Measurements from ENCODE around the gene SBNO2.
"Not testable (repeated sequence)": the region's sequence is repeated elsewhere in the genome, so short reads cannot be mapped to it uniquely, and the experiment has no call there.

SBNO2 gene

DNA sequence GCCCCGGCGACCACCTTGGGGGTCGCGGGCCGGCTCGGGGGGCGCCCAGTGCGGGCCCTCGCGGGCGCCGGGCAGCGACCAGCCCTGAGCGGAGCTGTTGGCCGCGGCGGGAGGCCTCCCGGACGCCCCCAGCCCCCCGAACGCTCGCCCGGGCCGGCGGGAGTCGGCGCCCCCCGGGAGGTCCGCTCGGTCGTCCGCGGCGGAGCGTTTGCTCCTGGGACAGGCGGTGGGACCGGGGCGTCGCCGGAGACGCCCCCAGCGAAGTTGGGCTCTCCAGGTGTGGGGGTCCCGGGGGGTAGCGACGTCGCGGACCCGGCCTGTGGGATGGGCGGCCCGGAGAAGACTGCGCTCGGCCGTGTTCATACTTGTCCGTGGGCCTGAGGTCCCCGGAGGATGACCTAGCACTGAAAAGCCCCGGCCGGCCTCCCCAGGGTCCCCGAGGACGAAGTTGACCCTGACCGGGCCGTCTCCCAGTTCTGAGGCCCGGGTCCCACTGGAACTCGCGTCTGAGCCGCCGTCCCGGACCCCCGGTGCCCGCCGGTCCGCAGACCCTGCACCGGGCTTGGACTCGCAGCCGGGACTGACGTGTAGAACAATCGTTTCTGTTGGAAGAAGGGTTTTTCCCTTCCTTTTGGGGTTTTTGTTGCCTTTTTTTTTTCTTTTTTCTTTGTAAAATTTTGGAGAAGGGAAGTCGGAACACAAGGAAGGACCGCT, 32.2 kb upstream of the SBNO2 start:
- DNase-seq, result no peak

DNA sequence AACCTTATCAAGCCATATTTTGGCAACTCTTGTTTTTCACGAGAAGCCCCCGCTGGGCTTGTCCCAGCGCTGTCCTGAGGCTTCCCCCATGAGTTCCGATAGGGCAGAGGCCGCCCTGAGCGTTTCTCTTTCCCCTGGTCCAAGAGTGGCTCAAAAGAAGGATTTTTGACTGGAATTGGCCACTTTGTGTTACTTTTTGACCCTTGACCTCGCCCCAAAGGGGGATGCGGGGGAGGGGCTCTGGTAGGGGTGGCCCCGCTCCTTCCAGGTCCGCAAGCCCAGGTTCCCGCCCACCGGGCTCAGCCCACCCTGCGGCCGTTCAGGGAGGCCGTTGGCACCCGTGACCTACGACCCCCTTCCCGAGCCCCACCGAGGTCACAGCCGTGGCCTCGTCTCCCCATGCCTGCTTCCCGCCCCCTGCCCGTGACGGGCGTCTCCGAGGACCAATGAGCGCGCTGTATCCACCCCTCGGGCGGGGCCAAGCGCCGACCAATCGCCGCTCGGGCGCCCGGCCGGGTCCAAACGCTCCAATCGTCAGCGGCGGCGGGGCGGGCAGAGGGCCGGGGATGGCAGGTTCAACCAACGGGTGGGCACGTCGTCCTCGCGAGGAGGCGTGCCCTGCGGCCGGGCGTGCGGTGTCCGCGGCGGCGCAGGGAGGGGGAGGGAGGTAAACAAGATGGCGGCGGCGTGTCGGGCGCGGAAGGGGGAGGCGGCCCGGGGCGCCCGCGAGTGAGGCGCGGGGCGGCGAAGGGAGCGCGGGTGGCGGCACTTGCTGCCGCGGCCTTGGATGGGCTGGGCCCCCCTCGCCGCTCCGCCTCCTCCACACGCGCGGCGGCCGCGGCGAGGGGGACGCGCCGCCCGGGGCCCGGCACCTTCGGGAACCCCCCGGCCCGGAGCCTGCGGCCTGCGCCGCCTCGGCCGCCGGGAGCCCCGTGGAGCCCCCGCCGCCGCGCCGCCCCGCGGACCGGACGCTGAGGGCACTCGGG, 31.3 kb upstream of the SBNO2 start, which contains the start of gene STK11:
TSS of gene STK11 (plus strand) at position 665 of the 986 bp plus-strand sequence. CDS start 1,136 bp downstream, outside the sequence.
- DNase-seq, result peak; percentile 99

DNA sequence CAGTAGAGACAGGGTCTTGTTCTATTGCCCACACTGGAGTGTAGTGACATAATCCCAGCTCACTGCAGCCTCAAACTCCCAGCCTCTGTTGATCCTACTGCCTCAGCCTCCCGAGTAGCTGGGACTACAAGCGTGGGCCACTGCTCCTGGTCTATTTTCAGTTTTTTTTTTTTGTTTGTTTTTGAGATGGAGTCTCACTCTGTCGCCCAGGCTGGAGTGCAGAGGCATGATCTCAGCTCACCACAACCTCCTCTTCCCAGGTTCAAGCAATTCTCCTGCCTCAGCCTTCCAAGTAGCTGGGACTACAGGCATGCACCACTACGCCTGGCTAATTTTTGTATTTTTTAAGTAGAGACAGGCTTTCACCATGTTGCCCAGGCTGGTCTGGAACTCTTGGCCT, 26.5 kb upstream of the SBNO2 start:
- DNase-seq, result not testable (repeated sequence)

DNA sequence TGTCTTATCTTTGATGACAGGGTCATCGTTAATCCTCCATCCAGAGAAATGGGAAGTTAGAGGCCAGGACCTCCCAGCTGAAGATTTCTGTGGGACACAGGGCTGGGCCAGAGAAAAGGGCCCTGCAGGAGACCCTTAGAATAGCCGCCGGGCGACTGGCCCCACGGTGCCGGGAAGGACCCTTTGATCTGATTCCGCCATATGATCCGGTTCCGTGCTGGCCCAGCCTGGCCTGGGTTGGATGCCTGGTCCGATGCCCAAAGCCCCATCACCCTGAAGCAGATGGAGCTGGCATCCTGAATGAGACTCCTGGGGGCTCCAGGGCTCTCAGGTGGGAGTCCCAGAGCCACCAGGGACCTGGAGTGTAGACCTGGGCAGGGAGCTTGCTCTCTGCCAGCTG, 25.5 kb upstream of the SBNO2 start:
- no peak for DNase-seq

DNA sequence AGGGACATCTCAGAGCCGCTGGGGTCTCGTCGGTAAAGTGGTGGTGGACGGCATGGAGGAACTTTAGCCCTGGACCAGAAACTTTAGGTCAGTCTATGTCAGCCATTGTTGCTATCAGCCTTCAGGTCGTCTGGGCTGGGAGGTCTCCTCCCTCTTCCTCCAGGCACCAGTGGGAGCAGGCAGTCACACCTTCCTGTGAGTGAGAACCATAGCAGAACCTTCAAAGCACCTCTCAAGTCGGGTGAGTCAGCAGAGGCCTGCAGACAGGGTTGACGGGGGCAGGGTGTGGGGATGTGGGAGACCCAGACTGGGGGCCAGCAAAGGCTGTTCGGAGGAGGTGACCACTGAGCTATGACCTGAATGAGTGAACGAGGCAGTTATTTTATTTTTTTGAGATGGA, 15.4 kb upstream of the SBNO2 start:
- DNase-seq, result peak; percentile 61 to 71

DNA sequence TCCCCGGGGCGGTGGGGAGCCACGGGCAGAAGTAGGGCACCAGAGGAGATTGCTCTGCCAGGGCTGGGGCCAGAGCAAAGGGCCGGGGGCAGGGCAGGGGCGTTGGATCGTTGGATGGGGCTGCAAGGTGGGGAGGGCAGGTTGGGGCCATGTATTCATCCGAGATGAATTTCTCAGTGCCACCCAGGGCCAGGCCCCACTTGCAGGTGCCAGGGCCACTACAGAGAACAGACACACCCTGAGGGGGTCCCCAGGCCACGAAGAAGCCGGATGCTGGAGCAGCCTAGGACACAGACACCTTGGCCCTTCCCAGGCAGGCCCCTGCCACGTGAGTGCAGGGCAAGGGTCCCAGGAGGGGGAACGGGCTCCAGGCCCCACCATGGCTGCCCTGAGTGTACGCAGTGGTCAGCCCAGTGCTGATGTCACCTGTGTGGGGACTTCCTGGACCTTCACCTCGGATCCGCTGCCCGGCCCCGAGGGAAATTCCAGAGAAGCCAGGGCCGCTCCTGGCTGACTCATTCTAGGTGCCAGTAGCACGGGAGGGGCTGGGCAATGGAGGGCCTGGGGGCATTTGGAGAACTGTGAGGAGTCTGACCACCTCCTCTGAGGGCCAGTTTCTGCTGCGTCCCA, 9.6 kb upstream of the SBNO2 start:
- no peak for DNase-seq

DNA sequence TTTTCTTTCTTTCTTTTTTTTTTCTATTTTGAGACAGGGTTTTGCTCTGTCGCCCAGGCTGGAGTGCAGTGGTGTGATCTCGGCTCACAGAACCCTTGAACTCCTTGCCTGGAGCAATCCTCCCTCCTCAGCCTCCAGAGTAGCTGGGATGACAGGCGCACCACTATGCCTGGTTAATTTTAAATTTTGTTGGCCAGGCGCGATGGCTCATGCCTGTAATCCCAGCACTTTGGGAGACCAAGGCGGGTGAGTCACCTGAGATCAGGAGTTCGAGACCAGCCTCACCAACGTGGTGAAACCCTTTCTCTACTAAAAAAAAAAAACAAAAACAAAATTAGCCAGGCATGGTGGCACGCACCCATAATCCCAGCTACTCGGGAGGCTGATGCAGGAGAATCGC, 8.7 kb upstream of the SBNO2 start:
- no peak for DNase-seq

DNA sequence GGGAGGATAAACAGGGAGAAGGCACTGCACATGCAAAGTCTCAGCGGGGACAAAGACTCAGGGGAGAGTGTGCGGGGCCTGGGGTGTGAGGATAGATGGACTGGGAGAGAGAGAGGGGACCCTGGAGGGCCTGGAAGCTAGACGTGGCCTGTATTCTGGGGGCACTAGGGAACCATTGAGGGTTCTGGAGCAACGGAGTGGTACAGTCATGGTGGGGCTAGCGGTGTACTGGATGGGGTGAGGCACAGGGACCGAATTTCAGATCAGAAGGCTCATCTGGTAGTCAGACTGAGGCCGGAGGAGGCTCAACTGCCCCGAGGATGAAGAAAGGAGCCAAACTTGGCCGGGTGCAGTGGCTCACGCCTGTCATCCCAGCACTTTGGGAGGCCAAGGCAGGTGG, 8.0 kb upstream of the SBNO2 start:
- no peak for DNase-seq

DNA sequence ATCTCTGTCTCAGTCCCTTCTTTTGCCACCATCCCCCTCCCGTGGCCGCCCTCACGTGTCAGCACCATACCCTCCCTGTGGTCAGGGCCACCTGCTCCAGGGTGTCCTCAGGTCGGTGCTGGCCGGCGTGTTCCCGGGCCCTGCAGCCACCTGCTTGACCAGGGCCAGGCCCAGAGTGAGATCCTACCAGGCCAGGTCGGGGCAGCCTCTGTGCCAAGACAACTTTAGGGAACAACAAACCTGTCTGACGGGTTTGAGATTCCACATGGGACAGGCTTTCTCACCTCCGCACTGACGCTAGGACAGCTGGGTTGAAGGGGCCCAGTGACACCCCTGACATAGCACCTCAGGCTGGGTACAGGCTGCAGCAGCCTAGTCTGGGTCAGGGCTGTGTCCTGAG, 7.5 kb upstream of the SBNO2 start:
- DNase-seq, result no peak

DNA sequence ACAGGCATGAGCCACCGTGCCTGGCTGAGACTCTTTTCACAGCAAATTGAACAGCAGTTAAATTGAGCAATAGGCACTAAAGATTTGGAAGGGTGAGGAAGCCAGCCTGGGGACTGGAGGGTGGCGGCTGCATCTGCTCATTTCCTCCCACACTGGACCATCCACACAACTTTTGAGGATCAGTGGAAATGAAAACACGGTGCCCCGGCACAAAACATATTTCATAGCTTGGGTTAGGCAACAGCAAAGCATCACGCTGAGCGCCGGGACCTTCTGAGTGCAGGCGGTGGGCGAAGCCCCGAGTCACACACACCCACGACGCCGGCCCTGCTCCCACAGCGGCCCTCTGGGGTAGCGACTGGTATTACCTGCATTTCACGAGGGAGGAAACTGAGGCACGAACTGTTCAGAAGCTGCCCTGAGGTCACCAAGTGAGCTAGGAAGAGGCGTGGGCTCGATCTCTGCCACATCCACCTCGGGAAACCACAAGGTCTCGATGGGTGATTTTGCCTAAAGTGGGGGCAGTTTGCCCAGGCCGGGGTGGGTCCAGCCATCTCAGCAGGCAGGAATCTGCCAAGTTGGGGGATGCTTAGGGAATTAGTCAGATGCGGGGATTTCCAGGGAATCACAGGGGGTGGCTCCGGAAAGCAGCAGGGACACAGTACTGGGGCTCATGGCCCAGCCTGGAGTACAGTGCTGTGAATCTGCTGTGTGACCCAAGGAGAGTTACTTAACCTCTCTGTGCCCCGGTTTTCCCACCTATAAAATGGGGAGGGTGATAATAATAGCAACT, 3.5 kb upstream of the SBNO2 start:
- DNase-seq, result no peak

DNA sequence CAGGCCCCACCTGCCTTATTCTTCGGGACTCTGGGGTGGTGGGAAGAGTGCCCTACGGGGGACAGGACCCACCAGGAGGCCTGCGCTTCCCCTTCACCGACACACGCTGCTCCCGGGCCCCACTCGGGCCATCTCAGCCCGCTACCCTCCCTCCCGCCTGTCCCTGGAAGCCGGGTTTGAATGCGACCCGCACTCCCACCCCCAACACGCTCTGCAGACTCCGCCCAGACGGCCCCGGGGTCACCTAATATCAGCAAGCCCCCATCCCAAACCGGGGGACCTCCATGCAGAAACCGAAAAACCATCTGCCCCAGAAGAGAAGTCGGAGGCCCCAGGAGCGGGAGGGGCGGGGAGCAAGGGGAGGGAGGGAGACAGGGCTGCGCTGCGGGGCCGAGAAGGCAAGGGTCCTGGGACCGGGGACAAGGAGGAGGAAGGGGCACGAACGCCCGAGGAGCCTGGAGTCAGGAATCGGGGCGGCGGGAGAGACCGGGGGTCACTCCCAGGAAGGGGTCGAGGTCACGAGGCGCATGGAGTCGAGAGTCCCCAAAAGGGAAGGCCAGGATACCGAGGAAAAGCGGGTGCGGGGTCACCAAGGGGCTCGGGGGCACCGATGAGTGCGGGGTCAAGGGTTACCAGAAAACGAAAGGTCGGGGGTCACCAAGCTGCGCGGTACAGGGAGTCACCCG, 766 bp downstream of the SBNO2 start:
- DNase-seq, result peak in 1 of 2 donors; percentile 22

DNA sequence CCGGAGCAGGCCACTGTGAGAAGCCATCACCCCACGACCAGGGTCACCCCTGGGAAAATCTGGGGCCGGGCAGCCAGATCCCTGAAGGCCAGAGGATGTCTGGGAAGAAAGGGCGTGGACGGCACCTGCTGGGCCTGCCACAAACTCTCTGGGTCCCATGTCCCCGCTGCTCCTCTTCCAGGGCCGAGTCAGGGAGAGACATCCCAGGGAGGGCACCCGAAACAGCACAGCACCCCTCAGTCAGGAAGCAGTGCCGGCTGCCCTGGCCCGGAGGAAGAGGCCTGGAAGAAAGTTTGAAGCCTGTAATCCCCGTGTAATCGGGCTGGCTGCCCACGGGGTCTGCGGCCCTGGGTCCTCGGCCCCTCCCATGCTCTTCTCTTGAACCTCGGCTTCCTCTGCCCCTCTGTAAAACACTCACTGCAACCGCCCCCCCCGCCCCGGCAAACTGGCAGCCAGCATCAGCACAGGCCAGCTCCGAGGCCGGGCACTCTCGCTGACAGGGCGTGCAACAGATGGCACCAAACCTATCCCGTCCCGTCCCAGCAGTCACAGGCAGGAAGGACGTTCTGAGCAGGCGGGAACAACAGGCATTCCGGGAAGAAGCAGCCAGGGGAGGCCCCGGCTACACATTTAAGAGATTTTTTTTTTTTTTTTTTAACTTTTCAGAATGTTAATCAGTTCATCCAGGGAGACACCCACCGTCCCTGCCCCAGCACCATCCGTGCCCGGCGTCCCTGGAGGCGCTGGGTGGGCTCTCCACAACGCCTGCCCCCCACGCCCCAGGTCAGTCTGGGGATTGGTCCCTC, 1.5 kb downstream of the SBNO2 start:
- DNase-seq, result no peak

DNA sequence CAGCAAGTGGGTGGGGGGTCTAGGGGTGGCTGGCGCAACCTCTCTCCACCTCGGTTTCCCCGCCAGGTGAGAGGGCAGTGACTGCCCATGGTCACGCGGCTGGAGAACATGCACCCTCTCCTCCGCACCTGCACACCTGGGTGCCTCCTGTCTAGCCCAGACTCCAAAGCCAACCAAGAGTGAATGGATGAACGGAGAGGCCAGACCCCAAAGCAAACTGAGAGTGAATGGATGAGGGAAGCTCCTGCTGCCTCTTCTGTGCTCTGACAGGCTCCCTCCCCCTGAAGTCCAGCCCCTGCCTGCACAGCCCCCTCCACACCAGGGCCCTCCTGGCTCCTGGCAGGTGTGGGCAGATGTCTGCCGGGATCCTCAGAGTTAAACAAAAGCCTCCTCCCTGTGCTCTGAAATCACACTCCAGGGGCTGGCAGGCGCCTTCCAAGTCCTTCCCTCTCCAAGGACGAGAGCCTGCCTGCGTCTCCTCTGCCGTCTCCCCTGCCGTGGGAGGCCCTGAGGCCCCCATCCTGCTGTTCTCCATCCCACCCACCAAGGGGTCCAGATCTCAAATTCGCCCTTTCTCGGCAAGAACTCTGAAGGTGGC, 2.2 kb downstream of the SBNO2 start:
- no peak for DNase-seq

DNA sequence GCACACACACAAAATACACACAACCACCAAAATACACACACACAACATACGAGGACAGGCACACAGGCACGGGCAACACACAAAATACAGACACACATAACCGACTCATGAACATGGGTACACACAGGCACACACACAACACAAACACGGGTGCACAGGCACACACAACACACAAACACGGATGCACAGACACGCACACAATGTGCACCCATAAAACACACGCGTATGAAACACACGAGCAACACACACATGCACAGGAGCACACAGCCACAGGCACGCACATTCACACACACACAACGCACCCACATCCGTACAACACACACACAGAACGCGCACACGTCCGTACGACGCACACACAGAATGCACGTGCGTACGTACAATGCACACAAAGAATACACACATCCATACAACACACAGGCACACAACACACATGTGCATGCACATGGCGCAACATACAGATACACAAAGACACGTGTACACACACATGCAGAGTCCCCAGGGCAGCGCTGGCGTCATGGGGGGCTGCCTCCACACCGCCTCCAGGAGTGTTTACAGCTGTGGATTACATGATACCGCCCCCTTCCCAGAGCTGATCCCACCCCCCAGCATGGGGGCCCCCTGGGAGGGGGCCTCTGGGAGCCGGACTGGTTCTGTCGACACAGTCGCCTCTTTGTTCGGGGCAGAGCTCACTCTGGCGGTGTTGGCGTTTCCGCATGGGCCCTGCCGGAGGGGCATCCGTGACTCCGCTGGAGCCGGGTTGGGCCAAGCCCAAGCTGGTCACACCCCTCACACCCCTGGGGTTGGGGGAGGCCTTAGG, 2.9 kb downstream of the SBNO2 start:
- DNase-seq, result no peak

DNA sequence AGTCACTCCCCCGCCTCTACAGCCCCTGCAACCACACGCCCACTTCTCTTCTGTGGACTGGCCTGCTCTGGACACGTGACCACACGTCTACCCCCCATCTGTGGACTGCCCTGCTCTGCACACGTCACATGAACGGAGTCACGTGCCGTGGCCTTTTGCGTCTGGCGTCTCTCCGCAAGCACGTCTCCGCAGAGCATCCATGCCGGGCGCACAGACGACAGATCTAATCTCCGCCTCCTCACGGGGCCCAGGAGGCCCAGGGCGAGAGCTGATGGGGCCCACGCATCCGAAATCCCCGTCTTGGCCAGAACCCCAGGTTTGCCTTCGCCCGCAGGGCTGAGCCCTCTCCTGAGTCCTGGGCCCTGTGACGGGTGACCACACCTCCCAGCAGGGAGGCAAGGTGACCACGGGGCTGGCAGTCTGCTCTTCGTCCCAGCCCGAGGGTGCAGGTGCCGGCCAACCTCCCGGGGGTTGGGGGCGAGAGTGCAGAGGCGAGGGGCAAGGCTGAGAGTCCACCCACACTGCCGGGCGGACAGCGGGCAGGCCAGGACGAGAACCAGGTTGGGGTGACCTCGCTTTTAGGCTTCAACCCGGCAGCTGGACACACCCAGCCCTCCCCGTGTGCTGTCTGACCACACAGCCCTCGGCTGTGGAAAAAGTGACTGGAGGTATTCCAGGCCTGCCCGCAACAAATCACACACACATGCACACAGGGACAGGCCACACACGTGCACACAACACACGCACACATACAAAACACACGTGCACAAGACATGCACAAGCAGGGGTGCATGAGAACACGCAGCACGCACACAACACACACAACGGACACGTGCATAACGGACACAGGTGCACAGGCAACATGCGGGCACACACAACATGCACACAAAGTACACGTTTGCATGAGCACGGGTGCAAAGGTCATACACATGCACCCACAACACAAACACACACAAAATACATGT, 3.9 kb downstream of the SBNO2 start:
- DNase-seq, result no peak

DNA sequence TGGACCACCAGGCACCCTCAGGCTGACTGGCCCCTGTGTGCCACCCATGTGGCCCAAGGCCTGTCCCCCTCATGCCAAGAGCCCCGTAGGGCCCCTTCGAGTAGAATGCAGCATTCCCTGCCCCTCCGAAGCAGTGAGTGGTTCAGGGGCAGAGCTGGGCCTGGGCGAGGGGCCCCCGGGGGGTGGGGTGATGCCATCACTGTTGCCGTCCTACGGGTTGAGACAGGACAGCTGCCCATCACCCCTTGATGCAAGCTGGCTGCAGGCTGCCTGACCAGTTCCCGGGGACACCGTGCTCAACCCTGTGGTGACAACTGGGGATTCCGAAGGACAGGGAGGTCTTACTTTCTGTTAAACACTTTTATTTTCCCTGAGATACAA, 4.7 kb downstream of the SBNO2 start:
- no peak for DNase-seq

DNA sequence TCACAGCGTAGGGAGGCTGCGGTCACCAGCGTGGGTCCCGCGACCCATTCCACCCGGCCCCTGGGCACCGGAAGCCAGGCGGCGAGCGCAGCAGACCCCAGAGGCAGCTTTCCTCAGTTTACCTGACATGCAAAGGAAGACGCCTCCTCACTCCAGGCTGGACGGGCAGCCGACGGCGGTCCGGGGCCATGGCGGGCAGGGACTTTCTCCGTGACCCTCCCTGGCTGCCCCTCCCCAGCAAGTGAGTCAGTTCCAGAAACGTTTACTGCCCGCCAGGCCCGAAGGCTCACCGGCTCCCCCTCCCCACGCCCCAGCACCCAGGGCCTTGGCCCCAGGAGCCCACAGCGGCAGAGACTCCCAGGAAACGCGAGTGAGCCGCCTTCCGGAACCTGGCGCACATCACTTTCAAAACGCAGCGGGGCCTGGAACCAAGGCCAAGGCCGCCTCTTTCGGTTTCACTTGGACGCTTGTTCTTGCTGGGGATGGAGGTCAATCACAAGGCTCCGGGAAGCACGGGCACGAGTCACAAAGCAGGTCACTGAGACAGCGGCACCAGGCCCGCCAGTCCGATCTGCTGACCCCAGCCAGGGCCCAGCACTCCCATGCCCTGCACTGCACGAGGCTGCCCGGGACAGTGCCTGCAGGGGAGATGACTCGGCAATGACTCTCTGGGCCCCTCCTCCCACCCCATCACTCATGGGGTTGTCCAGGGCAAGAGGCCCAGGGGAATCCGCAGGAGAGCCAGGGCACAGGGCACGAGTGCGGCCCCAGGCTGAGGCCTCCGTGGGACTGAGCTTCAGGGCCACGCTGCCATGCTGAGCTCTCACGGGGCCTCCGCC, 5.3 kb downstream of the SBNO2 start:
- no peak for DNase-seq
